Cardiac fibroblast (primary cell): ENCODE results near the gene DCXR.

Experiments
- DNase-seq, 2 donors: peaks; one replicate each; pipeline versions ENCODE4 v3.0.0 to v3.0.0-alpha.2; 2010; ENCODE audit warnings: low read depth in 2 of 2
- H3K4me3 ChIP-seq, 2 donors: replicated peaks in 1 of 2; 1 replicate in 1 of 2; 2 replicates in 1 of 2; pipeline ENCODE4 v1.5.1; 2011; ENCODE audit warnings: low read depth in 2 of 2, low read length in 2 of 2, mild to moderate bottlenecking in 2 of 2, moderate library complexity in 1 of 2
- CTCF ChIP-seq: IDR thresholded peaks from one replicate; pipeline ENCODE4 v1.5.1; 2011; ENCODE audit warnings: low read depth, mild to moderate bottlenecking, low read length, inconsistent platforms

The DCXR gene

GRCh38 chr17:82033359-82034085 is 4.0 kb downstream of the DCXR start:
- no peak overlapping the region for H3K4me3 ChIP-seq
- no peak for TF ChIP-seq CTCF
- DNase-seq, result no peak

GRCh38 chr17:82031885-82032627 is 5.4 kb downstream of the DCXR start:
- TF ChIP-seq CTCF, result no peak
- H3K4me3 ChIP-seq, result peak overlapping the region; percentile 45 to 50
- DNase-seq, result no peak

GRCh38 chr17:82031303-82031884 is 6.1 kb downstream of the DCXR start, which contains the start of gene RAC3:
Gene RAC3, plus strand, starts transcription at chr17:82031678. Its CDS starts 84 bp downstream, at chr17:82031762.
- DNase-seq, result peak in 1 of 2 donors; percentile 36
- no peak for TF ChIP-seq CTCF
- peak within 1 kb of the TSS; percentile 50 to 51 for H3K4me3 ChIP-seq

GRCh38 chr17:82030470-82031302 is 6.8 kb downstream of the DCXR start:
- H3K4me3 ChIP-seq, result peak overlapping the region; percentile 49 to 51
- peak; percentile 86 to 89 for DNase-seq
- TF ChIP-seq CTCF, result peak; percentile 87

- TF ChIP-seq CTCF, result no peak
- no peak for DNase-seq
- H3K4me3 ChIP-seq, result no peak overlapping the region
Measured at GRCh38 chr17:82029990-82030469, 7.5 kb downstream of the DCXR start.

GRCh38 chr17:82029391-82029790 is 8.1 kb downstream of the DCXR start:
- no peak for DNase-seq
- TF ChIP-seq CTCF, result no peak
- no peak overlapping the region for H3K4me3 ChIP-seq
